Brain microvascular endothelial cell (primary cell): ENCODE results near the gene MOB3A.
A peak's percentile ranks its signal among the peaks of the same experiment; 100 is the strongest.

Source experiments
- DNase-seq: peaks from one replicate; pipeline ENCODE4 v3.0.0-alpha.2; 2020
- H3K27ac ChIP-seq: fragments of 250-450 bp; sonication (Bioruptor Pico); 2 replicates; pipeline ENCODE4 v1.5.1; 2020; ENCODE audit warnings: mild to moderate bottlenecking, moderate library complexity
- H3K27me3 ChIP-seq: fragments of 250-450 bp; sonication (Bioruptor Pico); replicated peaks from 2 replicates; pipeline ENCODE4 v1.5.1; 2020; ENCODE audit warnings: mild to moderate bottlenecking
- H3K36me3 ChIP-seq: fragments of 250-450 bp; sonication (Bioruptor Pico); replicated peaks from 2 replicates; pipeline ENCODE4 v1.5.1; 2020; ENCODE audit warnings: mild to moderate bottlenecking
- H3K4me3 ChIP-seq: 2 replicates; pipeline ENCODE4 v1.5.1; 2011; ENCODE audit warnings: low read depth, mild to moderate bottlenecking, control low read depth, low read length, moderate library complexity
- in situ Hi-C: cut with HindIII; loops from 2 replicates; pipeline ENCODE4 v1.10.0; 2017; ENCODE audit warnings: low sequenced_read_pairs, low pct_ligation_motif_present
- TF ChIP-seq, protein P1 (sequence below): IDR thresholded peaks from 2 replicates; pipeline ENCODE4 v1.5.1; 2011; ENCODE audit warnings: low read depth, mild to moderate bottlenecking, moderate library complexity, low read length, control low read depth, inconsistent platforms; ENCODE audit errors: missing control alignments

The MOB3A gene

DNA sequence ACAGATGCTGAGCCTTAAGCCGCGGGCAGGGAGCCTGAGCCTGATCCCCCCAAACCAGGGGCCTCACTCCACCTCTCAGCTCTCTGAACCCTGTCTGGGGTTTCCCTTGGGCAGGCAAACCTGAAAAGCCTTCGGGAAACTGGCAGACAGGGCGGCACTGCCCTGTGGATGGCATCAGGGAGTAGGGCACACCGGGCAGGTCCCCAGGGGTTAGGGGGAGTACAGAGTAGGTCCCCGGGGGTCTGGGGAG is 54.8 kb downstream of the MOB3A start:
- Histone ChIP-seq H3K4me3 (no peak overlapping the region), H3K36me3 (peaks cover 64% of the 10 kb centered on the region), H3K27me3 (no peaks in the 10 kb centered on the region), H3K27ac (peak overlapping the region; percentile 61)
- TF ChIP-seq, protein P1, sequence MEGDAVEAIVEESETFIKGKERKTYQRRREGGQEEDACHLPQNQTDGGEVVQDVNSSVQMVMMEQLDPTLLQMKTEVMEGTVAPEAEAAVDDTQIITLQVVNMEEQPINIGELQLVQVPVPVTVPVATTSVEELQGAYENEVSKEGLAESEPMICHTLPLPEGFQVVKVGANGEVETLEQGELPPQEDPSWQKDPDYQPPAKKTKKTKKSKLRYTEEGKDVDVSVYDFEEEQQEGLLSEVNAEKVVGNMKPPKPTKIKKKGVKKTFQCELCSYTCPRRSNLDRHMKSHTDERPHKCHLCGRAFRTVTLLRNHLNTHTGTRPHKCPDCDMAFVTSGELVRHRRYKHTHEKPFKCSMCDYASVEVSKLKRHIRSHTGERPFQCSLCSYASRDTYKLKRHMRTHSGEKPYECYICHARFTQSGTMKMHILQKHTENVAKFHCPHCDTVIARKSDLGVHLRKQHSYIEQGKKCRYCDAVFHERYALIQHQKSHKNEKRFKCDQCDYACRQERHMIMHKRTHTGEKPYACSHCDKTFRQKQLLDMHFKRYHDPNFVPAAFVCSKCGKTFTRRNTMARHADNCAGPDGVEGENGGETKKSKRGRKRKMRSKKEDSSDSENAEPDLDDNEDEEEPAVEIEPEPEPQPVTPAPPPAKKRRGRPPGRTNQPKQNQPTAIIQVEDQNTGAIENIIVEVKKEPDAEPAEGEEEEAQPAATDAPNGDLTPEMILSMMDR: no peak
- in situ Hi-C loops: no loop called here
- DNase-seq: no peak

DNA sequence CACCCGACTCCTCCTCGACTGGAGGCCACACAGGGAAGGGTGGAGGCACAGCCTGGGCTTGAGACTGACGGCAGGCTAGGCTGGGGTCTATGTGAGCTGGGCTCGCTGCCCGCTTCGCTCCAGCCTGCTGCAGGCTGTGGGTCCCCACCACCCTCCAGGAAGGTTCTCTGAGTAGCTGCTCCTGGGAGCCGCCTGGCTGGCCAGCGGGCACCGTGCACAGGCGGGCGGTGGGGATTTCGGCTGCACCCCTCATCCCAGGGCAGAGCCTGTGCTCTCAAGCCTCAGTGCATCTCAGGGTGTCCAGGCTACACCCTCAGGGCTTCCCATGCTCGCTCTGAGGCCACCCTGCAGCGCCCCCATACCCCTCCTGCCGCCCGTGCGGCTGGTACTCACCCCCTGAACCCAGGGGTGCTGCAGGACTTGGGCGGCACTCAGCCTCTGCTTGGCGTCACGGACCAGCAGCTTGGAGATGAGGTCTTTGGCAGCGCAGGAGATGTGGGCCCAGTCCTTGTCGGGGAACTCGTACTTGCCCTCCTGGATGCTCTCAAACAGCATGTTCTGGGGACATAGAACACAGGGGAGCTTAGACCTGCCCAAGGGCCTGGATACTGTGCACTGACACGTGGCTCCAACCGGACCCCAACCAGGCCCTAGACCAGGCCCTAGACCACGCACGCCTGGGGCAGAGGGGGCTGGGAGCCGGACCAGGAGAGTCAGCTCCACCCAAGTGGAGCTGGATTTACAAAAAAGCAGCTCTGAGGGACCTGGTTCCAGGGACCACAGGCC is 55.3 kb downstream of the MOB3A start:
- H3K4me3 ChIP-seq: no peak overlapping the region
- in situ Hi-C loops: no loop called here
- DNase-seq: no peak
- TF ChIP-seq, protein P1: no peak
- H3K27me3 ChIP-seq: no peaks in the 10 kb centered on the region
- H3K36me3 ChIP-seq: peaks cover 59% of the 10 kb centered on the region
- H3K27ac ChIP-seq: no peak overlapping the region

DNA sequence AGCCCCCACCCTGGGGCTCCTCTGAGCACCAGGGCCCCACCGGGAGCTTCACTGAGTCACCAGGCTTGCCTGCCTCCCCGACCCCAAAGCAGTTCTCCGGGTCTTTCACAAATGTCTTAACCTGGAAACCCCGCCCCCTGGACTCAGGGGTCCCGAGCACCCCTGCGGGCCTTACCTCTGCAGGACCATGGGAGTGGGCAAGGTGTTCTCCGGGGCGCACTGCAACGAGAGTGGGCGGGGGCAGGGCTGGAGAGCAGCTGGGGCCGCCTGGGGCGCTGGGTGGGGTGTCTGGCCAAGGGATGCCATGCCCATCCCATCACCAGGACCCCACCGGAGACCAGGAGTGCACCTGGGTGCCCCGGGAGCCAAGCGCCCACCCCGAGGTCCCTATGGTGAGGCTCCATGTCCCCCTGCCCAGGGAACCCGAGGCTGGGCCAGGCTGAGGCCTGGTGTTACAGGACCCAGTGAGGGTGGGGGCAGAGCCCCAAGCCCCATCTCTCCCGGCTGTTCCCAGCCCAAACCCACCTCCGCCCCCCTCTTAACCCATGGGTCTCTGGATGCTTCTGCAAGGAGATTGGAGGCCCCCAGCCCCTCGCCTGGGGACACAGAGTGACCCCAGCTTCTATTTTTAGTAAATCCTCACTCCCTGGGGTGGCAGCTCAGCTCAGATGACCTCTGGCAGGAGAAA is 56.0 kb downstream of the MOB3A start:
- in situ Hi-C loops: no loop called here
- Histone ChIP-seq H3K4me3 (no peak overlapping the region), H3K27me3 (no peaks in the 10 kb centered on the region), H3K36me3 (peaks cover 52% of the 10 kb centered on the region), H3K27ac (no peak overlapping the region)
- DNase-seq: no peak
- TF ChIP-seq, protein P1: no peak

DNA sequence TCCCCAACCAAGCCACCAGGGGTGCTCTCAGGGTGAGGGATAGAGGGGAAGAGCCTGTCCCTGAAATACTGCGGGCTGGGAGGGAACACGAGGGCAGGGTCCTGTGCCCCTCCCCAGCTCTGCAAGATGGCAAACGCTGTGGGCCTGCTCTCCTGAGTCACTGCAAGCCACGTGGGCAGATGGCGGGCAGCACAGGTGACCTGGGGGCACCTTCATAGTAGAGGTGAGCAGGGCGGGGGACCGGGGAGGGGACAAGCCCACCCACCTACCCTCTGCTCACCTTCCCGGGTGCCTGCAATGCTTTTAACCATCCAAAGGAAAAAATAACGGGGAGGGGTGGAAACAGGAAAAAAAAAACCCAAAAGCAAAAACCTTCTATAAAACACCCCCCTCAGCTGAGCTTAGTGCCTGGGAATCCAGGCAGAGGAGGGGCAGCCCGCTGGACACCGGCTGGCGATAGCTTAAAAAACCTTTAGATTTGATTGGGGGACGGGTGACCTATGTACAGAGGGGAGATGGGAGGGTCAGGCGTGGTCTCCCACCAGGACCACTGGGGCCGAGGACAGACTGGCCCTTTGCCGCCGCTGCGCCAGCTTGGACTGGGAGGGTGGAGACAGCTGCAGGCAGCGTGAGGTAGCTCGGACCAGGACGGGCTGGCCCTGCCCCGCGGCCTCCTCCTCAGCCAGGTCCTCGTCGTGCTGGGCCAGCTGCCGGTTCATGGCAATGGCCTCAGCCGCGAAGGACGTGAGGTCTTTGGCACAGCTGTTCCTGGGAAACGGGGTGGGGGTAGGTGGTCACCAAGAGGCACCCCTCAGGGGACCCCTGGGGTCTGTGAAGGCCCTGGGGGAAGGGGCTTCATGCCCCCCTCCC is 56.8 kb downstream of the MOB3A start:
- no peak for DNase-seq
- no peak overlapping the region for H3K27ac ChIP-seq
- TF ChIP-seq, protein P1: no peak
- H3K36me3 ChIP-seq: peaks cover 48% of the 10 kb centered on the region
- no peak overlapping the region for H3K4me3 ChIP-seq
- H3K27me3 ChIP-seq: no peaks in the 10 kb centered on the region
- in situ Hi-C loops: no loop called here

DNA sequence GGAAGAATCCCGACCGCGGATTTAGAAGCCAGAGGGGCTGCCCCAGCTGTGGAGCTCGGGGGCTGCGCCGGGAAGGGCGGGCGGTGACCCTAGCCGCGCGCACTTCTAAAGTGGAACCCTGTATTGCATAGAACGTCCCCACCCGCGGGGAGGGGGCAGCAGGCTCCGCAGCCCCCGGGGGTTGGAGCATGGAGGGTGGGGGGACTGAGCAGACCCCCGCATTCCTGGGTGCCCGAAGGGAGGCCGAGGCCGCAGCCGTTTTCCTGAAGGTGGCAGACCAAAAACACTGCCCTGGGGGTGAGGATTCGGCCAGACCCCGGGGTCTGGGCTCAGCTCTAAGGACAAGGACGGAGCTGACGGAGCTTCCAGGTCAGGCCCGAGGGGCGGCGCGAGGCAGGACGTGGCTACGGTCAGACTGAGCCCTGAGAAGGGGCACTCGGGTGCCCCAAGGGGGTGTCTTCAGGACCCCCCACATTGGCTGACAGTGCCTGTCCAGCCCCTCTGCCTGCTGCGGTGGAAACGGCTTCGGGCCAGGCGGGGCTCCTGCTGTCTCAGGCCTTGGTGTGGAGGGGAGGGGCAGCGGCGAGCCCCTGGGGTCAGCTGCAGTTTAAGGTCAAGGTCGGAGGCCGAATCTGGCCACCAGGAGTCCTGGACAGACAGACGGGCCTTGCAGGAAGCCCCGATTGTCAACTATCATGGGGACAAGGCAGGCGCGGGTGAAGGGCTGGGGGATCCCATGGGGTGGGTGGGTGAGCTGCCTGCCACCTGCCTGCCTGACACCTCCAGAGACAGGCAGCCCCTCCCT is 57.6 kb downstream of the MOB3A start:
- Histone ChIP-seq H3K36me3 (peaks cover 47% of the 10 kb centered on the region), H3K4me3 (no peak overlapping the region), H3K27ac (no peak overlapping the region), H3K27me3 (no peaks in the 10 kb centered on the region)
- in situ Hi-C loops: no loop called here
- TF ChIP-seq, protein P1: no peak
- DNase-seq: no peak
